Coronary artery (tissue), 2 donors: Measurements from ENCODE around the gene KCNIP3.

Experiments
- DNase-seq: peaks from one replicate; pipeline ENCODE4 v3.0.0-alpha.2; 2017; ENCODE audit warnings: low spot score
- H3K27ac ChIP-seq, 2 donors: fragments of 200-600 bp; sonication (generic); one replicate each; pipeline ENCODE4 v1.5.1; 2016 to 2019
- H3K4me3 ChIP-seq: fragments of 200-600 bp; sonication (generic); 2 replicates; pipeline ENCODE4 v1.5.1; 2016; ENCODE audit warnings: mild to moderate bottlenecking, moderate library complexity
- TF ChIP-seq, protein P1 (sequence below): fragments of 200-600 bp; sonication (generic); IDR thresholded peaks from one replicate; pipeline ENCODE4 v1.5.1; 2019; ENCODE audit warnings: antibody characterized with exemption

The KCNIP3 gene

DNA sequence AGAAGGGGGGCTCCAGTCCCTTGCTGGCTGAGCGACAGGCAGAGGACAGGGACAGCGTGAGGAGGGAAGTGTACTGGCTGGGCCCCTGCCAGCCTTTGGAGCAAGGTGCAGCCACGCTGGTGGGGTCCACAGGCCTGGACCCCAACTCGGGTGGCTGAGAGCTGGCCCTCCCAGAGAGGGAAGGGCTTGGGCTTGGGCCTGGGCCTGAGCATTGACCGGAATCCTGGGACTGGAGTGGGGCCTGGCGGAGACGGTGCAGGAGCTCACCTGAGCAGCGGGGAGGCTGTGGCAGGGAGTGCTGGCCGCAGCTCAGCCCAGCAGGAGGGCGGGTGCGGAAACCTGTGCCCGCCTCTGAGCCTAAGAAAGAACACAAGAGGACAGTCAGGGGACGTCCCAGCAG, 27.9 kb downstream of the KCNIP3 start:
- no peak for DNase-seq
- TF ChIP-seq, protein P1, sequence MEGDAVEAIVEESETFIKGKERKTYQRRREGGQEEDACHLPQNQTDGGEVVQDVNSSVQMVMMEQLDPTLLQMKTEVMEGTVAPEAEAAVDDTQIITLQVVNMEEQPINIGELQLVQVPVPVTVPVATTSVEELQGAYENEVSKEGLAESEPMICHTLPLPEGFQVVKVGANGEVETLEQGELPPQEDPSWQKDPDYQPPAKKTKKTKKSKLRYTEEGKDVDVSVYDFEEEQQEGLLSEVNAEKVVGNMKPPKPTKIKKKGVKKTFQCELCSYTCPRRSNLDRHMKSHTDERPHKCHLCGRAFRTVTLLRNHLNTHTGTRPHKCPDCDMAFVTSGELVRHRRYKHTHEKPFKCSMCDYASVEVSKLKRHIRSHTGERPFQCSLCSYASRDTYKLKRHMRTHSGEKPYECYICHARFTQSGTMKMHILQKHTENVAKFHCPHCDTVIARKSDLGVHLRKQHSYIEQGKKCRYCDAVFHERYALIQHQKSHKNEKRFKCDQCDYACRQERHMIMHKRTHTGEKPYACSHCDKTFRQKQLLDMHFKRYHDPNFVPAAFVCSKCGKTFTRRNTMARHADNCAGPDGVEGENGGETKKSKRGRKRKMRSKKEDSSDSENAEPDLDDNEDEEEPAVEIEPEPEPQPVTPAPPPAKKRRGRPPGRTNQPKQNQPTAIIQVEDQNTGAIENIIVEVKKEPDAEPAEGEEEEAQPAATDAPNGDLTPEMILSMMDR = no peak
- H3K27ac ChIP-seq = no peak overlapping the region
- no peak overlapping the region for H3K4me3 ChIP-seq

DNA sequence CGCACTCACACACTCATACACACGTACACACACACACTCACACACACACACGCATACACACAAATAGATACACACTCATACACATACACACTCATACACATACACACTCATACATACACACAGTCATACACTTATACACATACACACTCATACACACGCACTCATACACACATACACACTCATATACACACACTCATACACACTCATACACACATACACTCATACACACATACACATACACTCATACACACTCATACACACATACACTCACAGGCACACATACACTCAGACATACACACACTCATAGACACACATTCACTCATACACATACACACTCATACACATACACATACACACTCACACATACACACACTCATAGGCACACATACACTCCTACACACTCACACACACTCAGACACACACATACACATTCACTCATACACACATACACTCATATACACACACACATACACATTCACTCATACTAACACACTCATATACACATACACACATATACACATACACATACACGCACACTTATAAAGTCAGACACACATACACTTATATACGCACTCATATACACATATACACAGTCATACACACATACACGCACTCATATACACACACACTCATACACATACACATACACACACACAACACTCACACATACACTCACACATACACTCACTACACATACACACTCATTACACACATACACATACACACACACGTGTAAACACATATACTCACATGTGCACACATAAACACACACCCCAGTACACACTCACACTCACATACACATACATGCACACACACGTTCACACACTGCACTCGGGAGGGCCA, 28.7 kb downstream of the KCNIP3 start:
- H3K27ac ChIP-seq = no peak overlapping the region
- DNase-seq = no peak
- TF ChIP-seq, protein P1 = no peak
- H3K4me3 ChIP-seq = no peak overlapping the region

DNA sequence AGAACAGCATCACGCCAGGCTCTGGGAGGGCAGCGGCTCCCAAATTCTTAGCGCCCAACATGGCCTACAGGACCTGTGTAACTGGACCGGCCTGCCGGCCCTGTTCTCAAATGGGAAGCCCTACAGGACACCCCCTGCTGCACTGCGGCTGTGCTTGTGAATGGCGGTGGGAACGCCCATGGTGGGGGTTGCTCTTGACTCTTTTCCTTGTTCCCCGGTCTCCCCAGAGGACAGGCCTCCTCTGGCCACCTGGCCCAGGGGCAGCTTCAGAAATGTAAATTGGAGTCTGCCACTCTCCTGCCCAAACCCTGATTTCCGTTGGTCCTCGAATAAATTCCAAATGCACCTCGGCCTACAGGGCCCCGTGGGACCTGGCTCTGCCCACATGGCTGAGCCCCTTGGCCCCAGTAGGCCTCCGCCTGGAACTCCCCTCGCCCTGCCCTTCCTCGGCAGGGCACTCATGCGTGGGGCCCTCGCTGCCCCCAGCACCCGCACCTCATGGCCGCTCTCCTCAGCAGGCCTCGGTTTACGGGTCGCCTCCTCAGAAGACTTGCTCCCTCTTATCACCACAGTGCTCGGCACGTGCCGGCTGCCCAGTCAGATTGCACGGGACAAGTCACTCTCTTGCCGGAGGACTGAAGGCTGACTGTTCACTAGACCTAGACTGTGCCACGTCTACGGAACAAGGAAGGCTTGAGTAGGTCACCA, 29.4 kb downstream of the KCNIP3 start:
- TF ChIP-seq, protein P1 = no peak
- no peak for DNase-seq
- H3K27ac ChIP-seq = no peak overlapping the region

DNA sequence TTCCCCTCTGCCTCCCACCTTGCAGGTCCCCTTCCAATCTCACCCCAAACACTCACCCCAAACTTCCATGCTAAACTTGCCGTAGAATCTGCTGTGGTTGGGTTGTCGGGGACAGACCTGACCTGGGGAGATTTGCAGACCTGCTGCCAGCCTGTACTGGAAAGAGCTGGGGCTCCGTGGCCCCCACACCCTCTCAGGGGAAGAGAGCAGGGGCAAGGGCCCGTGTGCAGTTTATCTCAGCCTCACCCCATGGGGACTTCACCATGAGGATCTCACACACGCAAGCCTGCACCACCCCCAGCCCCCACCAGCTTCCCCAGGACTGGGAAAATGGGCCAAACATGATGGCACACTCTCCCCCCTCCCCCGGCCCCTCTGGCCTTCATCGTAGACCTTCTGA, 30.7 kb downstream of the KCNIP3 start:
- TF ChIP-seq, protein P1 = no peak
- DNase-seq = no peak
- no peak overlapping the region for H3K4me3 ChIP-seq
- H3K27ac ChIP-seq = no peak overlapping the region

More for the DNA sequence above, 29.4 kb downstream of the KCNIP3 start:
- H3K4me3 ChIP-seq = no peak overlapping the region

DNA sequence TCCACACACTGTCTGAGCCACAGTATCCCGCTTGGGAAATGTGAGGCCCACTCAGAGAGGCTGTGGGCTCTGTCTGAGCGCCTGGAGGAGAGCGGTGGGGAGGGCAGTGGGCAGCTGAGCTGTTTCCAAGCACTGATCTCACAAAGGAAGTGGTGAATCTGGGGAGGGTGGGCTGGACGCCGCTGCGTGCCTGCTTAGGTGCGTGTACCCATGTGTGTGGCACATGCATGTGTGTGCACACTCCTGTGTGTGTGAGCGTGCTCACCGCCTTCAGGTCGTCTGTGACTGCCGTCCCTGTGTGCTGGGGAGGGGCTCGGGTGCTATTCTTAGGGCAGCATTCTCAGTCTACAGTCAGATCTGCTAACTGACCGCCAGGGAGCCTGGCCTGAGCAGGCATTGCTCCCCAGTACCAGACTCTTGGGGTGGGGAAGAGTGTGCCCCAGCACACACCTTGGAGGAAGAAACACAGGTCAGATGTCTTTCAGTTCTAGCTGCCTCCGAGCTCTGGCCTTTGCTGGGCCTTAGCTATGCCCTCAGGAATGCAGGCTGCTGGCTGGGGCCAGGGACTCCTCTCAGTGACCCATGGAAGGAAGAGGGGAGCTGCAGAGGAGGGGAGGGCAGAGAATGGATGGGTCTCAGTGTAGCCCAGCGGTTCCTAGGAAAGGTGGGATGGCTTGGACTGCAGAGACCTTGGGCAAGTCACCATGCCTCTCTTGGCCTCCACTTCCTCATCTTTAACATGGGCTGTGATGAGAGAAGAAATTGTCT, 31.4 kb downstream of the KCNIP3 start:
- TF ChIP-seq, protein P1 = no peak
- DNase-seq = no peak
- H3K4me3 ChIP-seq = no peak overlapping the region
- no peak overlapping the region for H3K27ac ChIP-seq

DNA sequence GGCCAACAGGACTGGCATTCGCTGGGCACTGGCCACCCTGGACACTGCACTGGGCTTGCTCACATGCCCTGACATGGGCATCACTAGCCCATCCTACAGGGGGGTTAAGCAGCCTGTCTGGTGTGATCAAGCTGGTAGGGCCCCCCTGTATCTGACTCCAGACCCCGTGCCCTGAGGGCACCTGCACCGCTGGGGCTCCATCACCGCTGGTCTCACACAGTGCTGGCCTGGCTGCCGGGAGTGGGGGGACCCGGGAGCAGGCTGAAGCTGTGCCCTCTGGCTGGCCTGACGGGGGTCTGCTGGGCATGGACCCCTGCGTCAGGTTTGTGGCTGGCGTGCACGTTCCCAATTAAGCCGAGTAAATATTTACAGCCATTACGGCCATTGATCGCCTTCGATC, 32.3 kb downstream of the KCNIP3 start:
- no peak overlapping the region for H3K4me3 ChIP-seq
- DNase-seq = no peak
- TF ChIP-seq, protein P1 = no peak
- no peak overlapping the region for H3K27ac ChIP-seq
